Glutamatergic neuron (in vitro differentiated cells): ENCODE results near the gene FBXO21. TPM values are rescaled to one million over a fixed set of nuclear protein-coding genes. Genes with fewer than 3 reads are reported as not detected.

Experiments used
- DNase-seq: peaks from one replicate; pipeline ENCODE4 v3.0.0; 2022
- H3K27ac Mint-ChIP-seq: one replicate; pipeline ENCODE4 v1.8.0; 2020; ENCODE audit warnings: mild to moderate bottlenecking, mixed read lengths, inconsistent platforms; ENCODE audit not compliant: unreplicated experiment
- H3K27me3 Mint-ChIP-seq: one replicate; pipeline ENCODE4 v1.8.0; 2020; ENCODE audit warnings: mild to moderate bottlenecking, moderate library complexity, mixed read lengths, inconsistent platforms; ENCODE audit not compliant: unreplicated experiment
- H3K36me3 Mint-ChIP-seq: one replicate; pipeline ENCODE4 v1.8.0; 2020; ENCODE audit warnings: mild to moderate bottlenecking, mixed read lengths, inconsistent platforms; ENCODE audit not compliant: unreplicated experiment
- H3K4me1 Mint-ChIP-seq: one replicate; pipeline ENCODE4 v1.8.0; 2020; ENCODE audit warnings: mild to moderate bottlenecking, low read depth, mixed read lengths, inconsistent platforms; ENCODE audit not compliant: unreplicated experiment
- H3K4me3 Mint-ChIP-seq: one replicate; pipeline ENCODE4 v1.8.0; 2020; ENCODE audit warnings: mild to moderate bottlenecking, mixed read lengths, inconsistent platforms; ENCODE audit not compliant: unreplicated experiment
- H3K9me3 Mint-ChIP-seq: one replicate; pipeline ENCODE4 v1.8.0; 2020; ENCODE audit warnings: mild to moderate bottlenecking, moderate library complexity, mixed read lengths, inconsistent platforms; ENCODE audit not compliant: unreplicated experiment
- CTCF ChIP-seq: fragments of 200-600 bp; sonication (generic); IDR thresholded peaks from one replicate; pipeline ENCODE4 v1.5.0; 2021; ENCODE audit not compliant: partially characterized antibody, unreplicated experiment
- total RNA-seq: library from RNA; stranded (reverse); fragmentation: NEBNext Ultra II Directional; extraction: Animal tissue kit (Norgen Biotek cat#: 25700); gene quantifications from one replicate; pipeline ENCODE4 v1.2.1, GENCODE V29; 2021; ENCODE audit not compliant: unreplicated experiment

Gene FBXO21
- total RNA-seq, 1 donor from 2014 or later, result 52.7 TPM

GRCh38 chr12:117092886-117093285 is 97.4 kb downstream of the FBXO21 start:
- Mint-ChIP-seq H3K4me1 (peaks cover 2% of the 10 kb centered on the region), H3K9me3 (peaks cover 9% of the 10 kb centered on the region), H3K4me3 (no peak overlapping the region), H3K27me3 (peaks cover 4% of the 10 kb centered on the region), H3K27ac (no peak overlapping the region), H3K36me3 (peaks cover 12% of the 10 kb centered on the region)
- DNase-seq, result no peak
- TF ChIP-seq CTCF, result no peak

GRCh38 chr12:117092511-117092780 is 97.8 kb downstream of the FBXO21 start:
- Mint-ChIP-seq H3K4me3 (no peak overlapping the region), H3K27me3 (no peaks in the 10 kb centered on the region), H3K4me1 (no peaks in the 10 kb centered on the region), H3K9me3 (peaks cover 7% of the 10 kb centered on the region), H3K36me3 (peaks cover 12% of the 10 kb centered on the region), H3K27ac (no peak overlapping the region)
- DNase-seq, result no peak
- no peak for TF ChIP-seq CTCF

Other genes with a start within 250 kb of the FBXO21 start
- 0.93 TPM for gene TESC, start 91.1 kb downstream of the FBXO21 start, total RNA-seq
- gene NOS1, start 171.2 kb upstream of the FBXO21 start, total RNA-seq, result 0.96 TPM